NCI-H1417 (cell line): Measurements from ENCODE around the gene CD8B2.
"Not testable (repeated sequence)": the region's sequence is repeated elsewhere in the genome, so short reads cannot be mapped to it uniquely, and the experiment has no call there.

Experiments used
- DNase-seq, 3 experiments: peaks; one replicate each; lab custom pipeline; 2025; lab: John Stamatoyannopoulos, UW

CD8B2 gene

GRCh38 chr2:106486551-106487385 is at the start of gene CD8B2:
Gene CD8B2 (plus strand): TSS chr2:106487364. CDS start chr2:106487427, 63 bp downstream.
- not testable (repeated sequence) for DNase-seq

- DNase-seq = not testable (repeated sequence)
Observed at GRCh38 chr2:106461882-106462281, 25.3 kb upstream of the CD8B2 start.

GRCh38 chr2:106467516-106467915 is 19.6 kb upstream of the CD8B2 start:
- DNase-seq = not testable (repeated sequence)

GRCh38 chr2:106468107-106468506 is 19.1 kb upstream of the CD8B2 start, which contains the start of gene RGPD3:
Gene RGPD3 (minus strand): TSS chr2:106468413. CDS start chr2:106468288, 125 bp downstream.
- DNase-seq = not testable (repeated sequence)

GRCh38 chr2:106470658-106471057 is 16.5 kb upstream of the CD8B2 start:
- not testable (repeated sequence) for DNase-seq

- not testable (repeated sequence) for DNase-seq
Observed at GRCh38 chr2:106477647-106478046, 9.5 kb upstream of the CD8B2 start.

GRCh38 chr2:106479563-106479962 is 7.6 kb upstream of the CD8B2 start:
- DNase-seq = not testable (repeated sequence)

GRCh38 chr2:106487386-106488191 is 425 bp downstream of the CD8B2 start:
- DNase-seq = peak in 1 of 3 experiments; percentile 4

- DNase-seq = not testable (repeated sequence)
Observed at GRCh38 chr2:106489701-106490100, 2.5 kb downstream of the CD8B2 start.

GRCh38 chr2:106492399-106492798 is 5.2 kb downstream of the CD8B2 start:
- not testable (repeated sequence) for DNase-seq

GRCh38 chr2:106492913-106493312 is 5.7 kb downstream of the CD8B2 start:
- not testable (repeated sequence) for DNase-seq

- not testable (repeated sequence) for DNase-seq
Observed at GRCh38 chr2:106498549-106498948, 11.4 kb downstream of the CD8B2 start.

- not testable (repeated sequence) for DNase-seq
Observed at GRCh38 chr2:106500350-106500749, 13.2 kb downstream of the CD8B2 start.

GRCh38 chr2:106502351-106502750 is 15.2 kb downstream of the CD8B2 start:
- DNase-seq = not testable (repeated sequence)

- DNase-seq = not testable (repeated sequence)
Observed at GRCh38 chr2:106504192-106504591, 17.0 kb downstream of the CD8B2 start.

- not testable (repeated sequence) for DNase-seq
Observed at GRCh38 chr2:106504787-106505186, 17.6 kb downstream of the CD8B2 start.

GRCh38 chr2:106506002-106506687 is 19.0 kb downstream of the CD8B2 start:
- DNase-seq = not testable (repeated sequence)

GRCh38 chr2:106508660-106509373 is 21.7 kb downstream of the CD8B2 start:
- not testable (repeated sequence) for DNase-seq

GRCh38 chr2:106509374-106509770 is 22.2 kb downstream of the CD8B2 start:
- not testable (repeated sequence) for DNase-seq

GRCh38 chr2:106510791-106511190 is 23.6 kb downstream of the CD8B2 start:
- DNase-seq = not testable (repeated sequence)

GRCh38 chr2:106511476-106511901 is 24.3 kb downstream of the CD8B2 start:
- not testable (repeated sequence) for DNase-seq
